Vagina (tissue), 2 donors: ENCODE results near the gene DOCK1. TPM values are rescaled to one million over a fixed set of nuclear protein-coding genes. Genes with fewer than 3 reads are reported as not detected.

ENCODE experiments used
- DNase-seq, 2 donors: peaks; one replicate each; pipeline ENCODE4 v3.0.0-alpha.2; 2017; ENCODE audit errors: extremely low spot score in 2 of 2
- H3K27ac ChIP-seq: fragments of 200-600 bp; sonication (generic); one replicate; pipeline ENCODE4 v1.5.1; 2019
- H3K27me3 ChIP-seq: fragments of 200-600 bp; sonication (generic); one replicate; pipeline ENCODE4 v1.5.1; 2019
- H3K36me3 ChIP-seq, 2 donors: fragments of 200-600 bp; sonication (generic); one replicate each; pipeline ENCODE4 v1.5.1; 2017 to 2019
- H3K4me1 ChIP-seq: fragments of 200-600 bp; sonication (generic); one replicate; pipeline ENCODE4 v1.5.1; 2019
- H3K4me3 ChIP-seq, 2 donors: fragments of 200-600 bp; sonication (generic); 1 replicate in 1 of 2; 2 replicates in 1 of 2; pipeline ENCODE4 v1.5.1; 2016 to 2019
- H3K9me3 ChIP-seq: fragments of 200-600 bp; sonication (generic); one replicate; pipeline ENCODE4 v1.5.1; 2019
- POLR2A ChIP-seq, 2 donors: fragments of 450-650 bp; IDR thresholded peaks; one replicate each; pipeline ENCODE4 v1.6.1; 2017; ENCODE audit warnings: antibody characterized with exemption in 2 of 2, mild to moderate bottlenecking in 2 of 2, moderate library complexity in 2 of 2
- POLR2AphosphoS5 ChIP-seq, 2 donors: sonication (generic); formaldehyde crosslinking; IDR thresholded peaks; one replicate each; pipeline ENCODE4 v1.9.0; 2017; ENCODE audit warnings: antibody characterized with exemption in 2 of 2, mild to moderate bottlenecking in 2 of 2, low read depth in 1 of 2; ENCODE audit not compliant: insufficient read depth in 1 of 2
- intact Hi-C: fragments of 100-400 bp; cut with DNase I; formaldehyde crosslinking; loops from one replicate; pipeline ENCODE4 v1.15.1; 2023
- total RNA-seq: library from RNA; depleted of rRNA; stranded (reverse); fragments of >200 nt; gene quantifications from one replicate; pipeline ENCODE4 v1.2.3, GENCODE V29; 2016
- TF ChIP-seq, protein P1 (sequence below), 3 experiments: fragments of 450-650 bp in 2 of 3; fragments of 200-600 bp in 1 of 3; sonication (generic) in 1 of 3; IDR thresholded peaks; one replicate each; pipeline ENCODE4 v1.5.1; 2017 to 2019; ENCODE audit warnings: antibody characterized with exemption in 3 of 3, mild to moderate bottlenecking in 2 of 3, moderate library complexity in 2 of 3

The DOCK1 gene
- total RNA-seq, 1 donor from 2014 or later, result 64.6 TPM

DNA sequence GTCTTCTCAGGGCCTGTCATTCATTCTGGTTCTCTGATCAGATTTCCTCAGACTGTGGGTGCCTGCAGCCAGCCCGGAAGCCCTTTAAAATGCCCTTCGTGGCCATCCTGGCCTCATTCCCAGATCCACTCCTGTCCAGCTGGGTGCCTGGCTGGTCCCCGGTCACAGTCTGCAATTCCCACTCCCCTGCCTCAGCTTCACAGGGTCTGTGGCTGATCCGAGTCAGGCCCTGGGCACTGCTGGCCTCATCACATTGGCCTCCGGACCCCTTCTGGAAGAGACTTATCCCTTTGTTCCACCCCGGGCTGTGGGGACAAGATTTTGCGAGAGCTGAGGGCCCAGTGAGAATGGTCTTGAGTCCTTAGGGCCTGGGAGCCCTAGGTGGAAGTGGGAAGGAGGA is 12.1 kb downstream of the DOCK1 start:
- H3K27ac ChIP-seq, result no peak overlapping the region
- H3K9me3 ChIP-seq, result no peaks in the 10 kb centered on the region
- no peaks in the 10 kb centered on the region for H3K27me3 ChIP-seq
- intact Hi-C loops, result no loop called here
- H3K4me3 ChIP-seq, result no peak overlapping the region
- peaks cover 22% of the 10 kb centered on the region for H3K4me1 ChIP-seq
- no peaks in the 10 kb centered on the region for H3K36me3 ChIP-seq
- no peak for DNase-seq
- TF ChIP-seq POLR2AphosphoS5 (IDR thresholded peaks at IDR 0.05; ENCODE audit: insufficient read depth in 1 of 2, low read depth in 1 of 2) (no peak), POLR2A (IDR thresholded peaks at IDR 0.05) (no peak)
- TF ChIP-seq, protein P1, sequence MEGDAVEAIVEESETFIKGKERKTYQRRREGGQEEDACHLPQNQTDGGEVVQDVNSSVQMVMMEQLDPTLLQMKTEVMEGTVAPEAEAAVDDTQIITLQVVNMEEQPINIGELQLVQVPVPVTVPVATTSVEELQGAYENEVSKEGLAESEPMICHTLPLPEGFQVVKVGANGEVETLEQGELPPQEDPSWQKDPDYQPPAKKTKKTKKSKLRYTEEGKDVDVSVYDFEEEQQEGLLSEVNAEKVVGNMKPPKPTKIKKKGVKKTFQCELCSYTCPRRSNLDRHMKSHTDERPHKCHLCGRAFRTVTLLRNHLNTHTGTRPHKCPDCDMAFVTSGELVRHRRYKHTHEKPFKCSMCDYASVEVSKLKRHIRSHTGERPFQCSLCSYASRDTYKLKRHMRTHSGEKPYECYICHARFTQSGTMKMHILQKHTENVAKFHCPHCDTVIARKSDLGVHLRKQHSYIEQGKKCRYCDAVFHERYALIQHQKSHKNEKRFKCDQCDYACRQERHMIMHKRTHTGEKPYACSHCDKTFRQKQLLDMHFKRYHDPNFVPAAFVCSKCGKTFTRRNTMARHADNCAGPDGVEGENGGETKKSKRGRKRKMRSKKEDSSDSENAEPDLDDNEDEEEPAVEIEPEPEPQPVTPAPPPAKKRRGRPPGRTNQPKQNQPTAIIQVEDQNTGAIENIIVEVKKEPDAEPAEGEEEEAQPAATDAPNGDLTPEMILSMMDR (IDR thresholded peaks at IDR 0.05), result no peak

DNA sequence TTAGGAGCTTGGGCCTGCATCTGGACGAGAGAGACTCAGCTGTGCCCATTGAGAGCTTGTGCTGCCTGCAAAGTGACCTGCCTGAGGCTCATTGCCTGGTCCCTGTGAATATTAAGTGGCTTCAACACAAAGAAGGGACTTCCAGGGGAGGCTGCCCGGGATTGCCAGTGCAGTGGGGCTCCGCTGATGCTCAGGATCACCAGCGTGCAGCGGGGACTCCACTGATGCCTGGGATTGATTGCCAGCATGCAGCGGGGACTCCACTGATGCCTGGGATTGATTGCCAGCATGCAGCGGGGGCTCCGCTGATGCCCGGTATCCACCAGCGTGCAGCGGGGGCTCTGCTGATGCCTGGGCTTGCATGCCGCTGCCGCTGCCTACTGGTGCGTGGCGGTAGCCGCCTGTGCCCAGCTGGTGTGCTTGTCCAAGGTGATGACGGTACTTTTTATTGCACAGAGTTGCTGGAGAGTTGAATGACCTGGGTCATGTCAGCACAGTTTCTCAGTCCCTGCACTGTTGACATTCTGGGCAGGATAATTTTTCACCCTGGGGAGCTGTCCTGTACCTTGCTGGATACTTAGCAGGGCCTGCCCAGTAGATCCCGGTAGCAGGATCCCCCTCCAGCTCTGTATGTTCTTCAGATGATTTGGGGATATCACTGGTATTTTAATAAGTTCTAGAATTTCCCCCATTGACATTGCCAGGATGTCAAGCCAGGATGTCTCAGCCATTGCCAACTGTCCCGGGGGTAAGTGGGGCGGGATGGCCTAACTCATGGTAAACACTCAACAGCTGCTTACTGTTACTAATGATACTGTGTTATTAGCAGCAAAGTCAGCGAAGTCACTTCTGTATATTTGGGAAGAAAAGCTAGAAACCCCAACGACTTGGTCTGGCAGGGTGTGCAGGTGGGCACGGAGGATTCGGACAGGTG is 13.0 kb downstream of the DOCK1 start:
- Histone ChIP-seq H3K27me3 (no peaks in the 10 kb centered on the region), H3K36me3 (no peaks in the 10 kb centered on the region), H3K4me3 (no peak overlapping the region), H3K9me3 (no peaks in the 10 kb centered on the region), H3K4me1 (peaks cover 22% of the 10 kb centered on the region), H3K27ac (no peak overlapping the region)
- DNase-seq, result no peak
- intact Hi-C loops, result no loop called here
- TF ChIP-seq POLR2A (IDR thresholded peaks at IDR 0.05) (no peak), POLR2AphosphoS5 (IDR thresholded peaks at IDR 0.05; ENCODE audit: insufficient read depth in 1 of 2, low read depth in 1 of 2) (no peak)
- TF ChIP-seq, protein P1 (IDR thresholded peaks at IDR 0.05), result no peak

GRCh38 chr10:126919426-126919825 is 14.2 kb downstream of the DOCK1 start:
- Histone ChIP-seq H3K27ac (no peak overlapping the region), H3K36me3 (no peaks in the 10 kb centered on the region), H3K4me3 (no peak overlapping the region), H3K4me1 (peaks cover 29% of the 10 kb centered on the region), H3K27me3 (no peaks in the 10 kb centered on the region), H3K9me3 (no peaks in the 10 kb centered on the region)
- TF ChIP-seq, protein P1 (IDR thresholded peaks at IDR 0.05), result no peak
- TF ChIP-seq POLR2A (IDR thresholded peaks at IDR 0.05), result no peak
- no peak for TF ChIP-seq POLR2AphosphoS5 (IDR thresholded peaks at IDR 0.05; ENCODE audit: insufficient read depth in 1 of 2, low read depth in 1 of 2)
- intact Hi-C loops, result no loop called here
- DNase-seq, result no peak

GRCh38 chr10:126921162-126921561 is 15.9 kb downstream of the DOCK1 start:
- no peak overlapping the region for H3K27ac ChIP-seq
- H3K27me3 ChIP-seq, result no peaks in the 10 kb centered on the region
- intact Hi-C loops, result no loop called here
- no peak overlapping the region for H3K4me3 ChIP-seq
- no peaks in the 10 kb centered on the region for H3K9me3 ChIP-seq
- peaks cover 42% of the 10 kb centered on the region for H3K4me1 ChIP-seq
- TF ChIP-seq POLR2AphosphoS5 (IDR thresholded peaks at IDR 0.05; ENCODE audit: insufficient read depth in 1 of 2, low read depth in 1 of 2) (no peak), POLR2A (IDR thresholded peaks at IDR 0.05) (no peak)
- TF ChIP-seq, protein P1 (IDR thresholded peaks at IDR 0.05), result no peak
- no peak for DNase-seq
- no peaks in the 10 kb centered on the region for H3K36me3 ChIP-seq

DNA sequence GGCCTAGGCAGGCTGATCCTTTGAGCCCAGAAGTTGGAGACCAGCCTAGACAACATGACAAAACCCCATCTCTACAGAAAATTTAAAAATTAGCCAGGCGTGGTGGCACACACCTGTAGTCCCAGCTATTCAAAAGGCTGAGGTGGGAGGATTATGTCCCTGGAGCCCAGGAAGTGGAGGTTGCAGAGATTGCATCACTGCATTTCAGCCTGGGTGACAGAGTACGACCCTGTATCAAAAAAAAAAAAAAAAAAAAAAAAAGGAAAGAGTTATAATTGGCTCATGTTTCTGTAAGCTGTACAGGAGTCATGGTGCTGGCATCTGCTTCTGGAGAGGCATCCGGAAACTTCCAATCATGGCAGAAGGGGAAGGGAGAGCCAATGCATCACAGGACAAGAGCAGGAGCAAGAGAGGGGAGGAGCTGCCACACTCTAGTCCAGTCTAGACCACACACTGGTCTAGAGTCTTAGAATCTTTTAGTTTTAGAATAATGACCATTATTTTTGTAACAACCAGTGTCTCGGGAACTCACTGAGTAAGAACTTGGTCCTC is 16.8 kb downstream of the DOCK1 start:
- H3K27me3 ChIP-seq, result no peaks in the 10 kb centered on the region
- intact Hi-C loops, result no loop called here
- TF ChIP-seq POLR2A (IDR thresholded peaks at IDR 0.05) (no peak), POLR2AphosphoS5 (IDR thresholded peaks at IDR 0.05; ENCODE audit: insufficient read depth in 1 of 2, low read depth in 1 of 2) (no peak)
- TF ChIP-seq, protein P1 (IDR thresholded peaks at IDR 0.05), result no peak
- no peak for DNase-seq
- no peaks in the 10 kb centered on the region for H3K36me3 ChIP-seq
- H3K4me3 ChIP-seq, result no peak overlapping the region
- no peak overlapping the region for H3K27ac ChIP-seq
- peaks cover 42% of the 10 kb centered on the region for H3K4me1 ChIP-seq
- H3K9me3 ChIP-seq, result no peaks in the 10 kb centered on the region
